ENCODE measurements around the gene DIP2B.
"Not testable (repeated sequence)": the region's sequence is repeated elsewhere in the genome, so short reads cannot be mapped to it uniquely, and the experiment has no call there.

The DIP2B gene

DNA sequence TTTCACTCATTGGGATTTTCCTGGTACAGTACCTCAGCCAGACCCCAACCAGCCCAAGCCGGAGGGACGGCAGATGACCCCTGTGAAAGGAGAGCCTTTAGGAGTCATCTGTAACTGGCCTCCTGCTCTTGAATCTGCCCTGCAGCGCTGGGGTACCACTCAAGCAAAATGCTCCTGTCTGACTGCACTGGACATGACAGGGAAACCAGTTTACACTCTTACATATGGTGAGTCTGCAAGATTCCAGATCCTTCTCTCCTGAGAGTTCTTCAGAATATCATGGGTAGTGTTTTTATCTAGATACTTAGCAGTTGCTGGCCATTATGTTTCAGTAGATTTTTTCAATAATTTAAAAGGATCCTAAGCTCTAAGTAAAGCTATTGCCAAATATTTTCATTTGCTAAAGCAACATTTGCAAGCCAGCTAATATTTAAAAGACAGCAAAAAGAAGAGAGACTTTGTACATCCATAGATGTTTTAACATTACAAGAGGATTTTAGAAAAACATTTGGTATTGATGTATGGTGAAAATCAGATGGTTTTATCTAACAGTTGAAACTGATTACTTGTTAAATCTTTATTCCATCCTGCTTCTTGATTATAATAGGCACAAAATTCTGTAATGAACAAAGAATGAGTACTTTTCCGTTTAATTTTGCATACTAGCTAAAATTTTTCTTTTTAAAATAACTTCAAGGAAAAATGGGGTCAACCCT is 174.0 kb downstream of the DIP2B start:
- no peak for TF ChIP-seq POLR2A (IDR thresholded peaks at IDR 0.05; ENCODE audit: low read depth, low read length)
- DNase-seq (ENCODE audit: insufficient read length, low spot score) (no peak), FAIRE-seq (no peak)

DNA sequence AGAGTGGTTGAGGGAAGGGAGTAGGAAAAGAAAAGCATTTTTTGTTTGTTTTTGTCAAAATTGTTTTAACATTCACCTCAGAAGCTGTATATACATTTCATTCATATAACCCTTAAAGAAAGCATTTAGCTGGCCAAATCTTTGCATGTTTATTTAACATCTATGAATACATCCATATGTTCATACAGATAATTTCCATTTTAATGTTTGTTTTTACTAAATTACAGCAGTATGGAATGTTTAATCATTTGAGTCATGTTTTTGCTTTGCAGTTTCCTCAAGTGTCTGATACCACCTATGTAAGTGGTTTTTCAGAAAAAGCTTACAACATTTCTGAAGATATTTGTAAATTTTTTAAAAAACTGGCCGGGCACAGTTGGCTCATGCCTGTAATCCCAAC is 174.8 kb downstream of the DIP2B start:
- TF ChIP-seq POLR2A (IDR thresholded peaks at IDR 0.05; ENCODE audit: low read depth, low read length): no peak
- FAIRE-seq (no peak), DNase-seq (ENCODE audit: insufficient read length, low spot score) (no peak)

DNA sequence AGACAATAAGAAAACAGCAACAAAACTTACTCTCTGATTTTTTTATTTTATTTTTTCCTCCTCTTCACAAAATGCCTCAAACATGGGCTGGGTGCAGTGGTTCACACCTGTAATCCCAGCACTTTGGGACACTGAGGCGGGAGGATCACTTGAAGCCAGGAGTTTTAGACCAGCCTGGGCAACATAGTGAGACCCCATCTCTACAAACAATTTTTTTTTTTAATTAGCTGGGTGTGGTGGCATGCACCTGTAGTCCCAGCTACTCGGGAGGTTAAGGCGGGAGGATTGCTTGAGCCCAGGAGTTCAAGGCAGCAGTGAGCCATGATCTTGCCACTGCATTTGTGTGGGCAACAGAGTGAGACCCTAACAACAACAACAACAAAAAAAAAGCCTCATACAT is 176.3 kb downstream of the DIP2B start:
- not testable (repeated sequence) for FAIRE-seq; DNase-seq (ENCODE audit: insufficient read length, low spot score)

DNA sequence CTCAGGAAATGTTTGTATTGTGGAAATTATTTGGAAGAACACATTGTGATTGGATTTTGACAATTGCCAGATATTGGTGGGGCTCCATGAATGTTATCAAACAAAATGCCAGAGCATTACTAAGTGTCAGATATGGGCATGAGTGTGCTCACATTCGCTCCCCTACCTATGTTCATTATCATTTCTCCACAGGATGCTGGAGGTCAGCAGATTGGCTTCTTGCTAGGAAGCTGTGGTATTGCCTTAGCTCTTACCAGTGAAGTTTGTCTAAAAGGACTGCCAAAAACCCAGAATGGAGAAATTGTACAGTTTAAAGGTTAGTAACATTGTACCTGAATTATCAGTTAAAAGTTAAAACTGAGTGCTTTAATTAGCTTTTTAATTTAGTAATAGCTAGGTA is 180.9 kb downstream of the DIP2B start:
- DNase-seq (ENCODE audit: insufficient read length, low spot score) (no peak), FAIRE-seq (no peak)
- no peak for TF ChIP-seq POLR2A (IDR thresholded peaks at IDR 0.05; ENCODE audit: low read depth, low read length)

DNA sequence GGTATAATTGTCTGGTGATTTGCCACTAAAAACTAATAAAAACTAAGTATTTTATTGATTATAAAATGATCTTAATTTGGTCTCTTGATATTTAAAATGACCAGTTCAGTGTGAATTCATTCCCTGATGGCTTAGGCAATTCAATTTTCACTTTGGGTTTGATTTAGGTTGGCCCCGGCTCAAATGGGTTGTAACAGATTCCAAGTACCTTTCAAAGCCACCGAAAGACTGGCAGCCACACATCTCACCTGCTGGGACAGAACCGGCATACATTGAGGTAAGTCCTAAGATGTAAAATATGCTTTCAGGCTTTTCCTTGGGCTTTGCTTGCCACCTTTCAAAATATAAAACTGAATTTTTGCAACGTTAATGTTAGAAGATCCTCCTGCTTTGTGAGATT is 181.6 kb downstream of the DIP2B start:
- DNase-seq (ENCODE audit: insufficient read length, low spot score): no peak
- no peak for FAIRE-seq
- no peak for TF ChIP-seq POLR2A (IDR thresholded peaks at IDR 0.05; ENCODE audit: low read depth, low read length)

DNA sequence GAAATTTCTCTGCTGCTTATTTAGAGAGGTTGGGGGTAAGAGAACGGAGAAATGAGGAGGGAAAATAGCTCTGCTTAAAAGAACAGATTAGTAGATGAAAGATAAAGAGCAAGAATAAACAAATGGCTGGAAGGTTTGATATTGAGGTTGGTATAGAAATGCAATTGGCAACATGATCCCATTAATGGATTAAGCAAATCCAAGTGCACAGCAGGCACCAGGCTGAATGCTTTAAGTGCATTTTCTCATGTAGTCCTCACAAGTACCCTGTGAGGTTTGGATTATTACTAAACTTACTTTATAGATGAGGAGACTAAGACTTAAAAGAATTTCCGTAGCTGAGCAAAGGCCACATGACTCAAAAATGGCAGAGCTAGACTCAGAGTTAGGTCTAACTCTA is 182.2 kb downstream of the DIP2B start:
- FAIRE-seq (no peak), DNase-seq (ENCODE audit: insufficient read length, low spot score) (no peak)
- no peak for TF ChIP-seq POLR2A (IDR thresholded peaks at IDR 0.05; ENCODE audit: low read depth, low read length)

DNA sequence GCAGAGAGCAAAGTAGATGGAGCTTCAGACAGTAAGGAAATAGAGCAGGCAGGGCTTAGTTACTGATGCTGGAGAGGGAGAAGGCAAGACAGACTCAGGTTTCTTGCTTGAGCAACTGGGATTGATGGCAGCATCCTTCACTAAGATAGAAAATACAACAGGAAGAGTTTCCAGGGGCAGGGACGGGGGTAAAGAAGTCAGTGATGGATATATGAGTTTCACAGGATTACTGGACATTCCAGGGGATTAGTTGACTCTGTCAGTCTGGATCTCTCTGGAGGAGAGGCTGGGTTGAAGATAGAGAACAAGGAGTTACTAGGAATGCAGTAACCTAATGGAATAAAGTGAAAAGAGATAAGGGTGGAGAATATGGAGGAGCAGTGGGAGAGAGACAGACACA is 184.7 kb downstream of the DIP2B start:
- DNase-seq (ENCODE audit: insufficient read length, low spot score) (no peak), FAIRE-seq (no peak)
- TF ChIP-seq POLR2A (IDR thresholded peaks at IDR 0.05; ENCODE audit: low read depth, low read length): no peak

DNA sequence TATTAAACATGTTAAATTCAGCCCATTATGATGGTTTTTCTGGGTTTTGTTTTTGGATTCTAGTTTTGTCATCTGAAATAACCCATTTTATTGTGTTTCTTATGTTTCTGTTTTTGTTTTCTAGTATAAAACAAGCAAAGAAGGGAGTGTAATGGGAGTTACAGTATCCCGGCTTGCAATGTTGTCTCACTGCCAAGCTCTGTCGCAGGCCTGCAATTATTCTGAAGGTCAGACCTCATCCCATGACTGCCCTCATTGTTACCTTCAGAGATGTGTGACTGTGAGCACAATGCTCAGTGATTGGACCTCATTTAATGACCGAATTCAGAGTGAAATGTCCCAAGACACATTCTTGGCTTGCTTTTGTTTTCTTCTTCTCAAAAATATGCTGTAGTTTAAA is 186.1 kb downstream of the DIP2B start:
- DNase-seq (ENCODE audit: insufficient read length, low spot score): no peak
- FAIRE-seq: no peak
- no peak for TF ChIP-seq POLR2A (IDR thresholded peaks at IDR 0.05; ENCODE audit: low read depth, low read length)

DNA sequence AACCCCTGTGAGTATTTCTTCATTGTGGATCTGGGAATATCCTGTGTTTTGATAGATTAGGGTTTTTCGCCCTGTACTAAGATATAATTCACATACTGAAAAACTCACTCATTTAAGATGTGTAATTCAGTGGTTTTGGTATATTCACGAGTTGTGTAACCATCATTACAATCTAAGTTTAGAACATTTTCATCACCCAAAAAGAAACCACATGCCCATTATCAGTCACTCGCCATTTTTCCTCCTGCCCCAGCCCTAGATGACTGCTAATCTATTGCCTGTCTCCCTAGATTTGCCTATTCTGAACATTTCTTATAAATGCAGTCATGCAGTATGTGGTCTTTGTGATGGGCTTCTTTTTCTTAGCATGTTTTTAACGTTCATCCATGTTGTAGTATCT is 191.2 kb downstream of the DIP2B start:
- no peak for FAIRE-seq
- TF ChIP-seq POLR2A (IDR thresholded peaks at IDR 0.05; ENCODE audit: low read depth, low read length): no peak
- DNase-seq (ENCODE audit: insufficient read length, low spot score): no peak

DNA sequence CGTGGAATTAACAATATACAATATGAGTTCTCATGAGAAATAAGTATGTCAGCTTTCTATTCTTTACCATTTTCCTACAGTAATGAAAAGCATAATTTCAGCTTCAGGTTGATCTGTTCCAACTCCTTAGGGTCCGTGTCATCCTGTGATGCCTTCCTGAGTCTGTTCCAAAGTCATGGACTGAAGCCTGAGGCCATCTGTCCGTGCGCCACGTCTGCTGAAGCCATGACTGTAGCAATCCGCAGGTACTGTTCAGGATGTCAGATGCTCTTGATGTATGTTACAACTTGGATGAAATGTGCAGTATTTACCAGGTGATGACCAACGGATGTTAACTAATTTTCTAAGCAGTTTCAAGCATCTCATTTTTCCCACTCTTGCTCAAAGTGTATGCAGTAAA is 192.1 kb downstream of the DIP2B start:
- DNase-seq (ENCODE audit: insufficient read length, low spot score) (no peak), FAIRE-seq (no peak)
- TF ChIP-seq POLR2A (IDR thresholded peaks at IDR 0.05; ENCODE audit: low read depth, low read length): no peak

DNA sequence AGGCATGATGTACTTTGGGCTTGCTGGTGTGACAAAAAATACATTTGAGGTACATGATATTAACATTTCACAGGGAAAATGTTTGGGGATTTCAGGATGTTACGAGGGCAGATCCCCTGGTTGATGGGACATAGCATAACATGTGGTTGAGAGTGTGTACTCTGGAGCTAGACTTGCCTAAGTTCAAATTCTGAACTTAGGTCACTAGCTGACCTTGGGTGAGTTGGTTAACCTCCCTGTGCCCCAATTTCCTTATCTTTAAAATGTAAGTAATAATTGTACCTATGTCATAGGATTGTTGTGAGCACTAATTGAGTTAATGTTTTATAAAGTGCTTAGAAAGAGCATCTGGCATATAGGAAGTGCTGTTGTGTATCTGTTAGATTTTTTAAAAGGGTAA is 194.4 kb downstream of the DIP2B start:
- TF ChIP-seq POLR2A (IDR thresholded peaks at IDR 0.05; ENCODE audit: low read depth, low read length): no peak
- FAIRE-seq: no peak
- DNase-seq (ENCODE audit: insufficient read length, low spot score): no peak

DNA sequence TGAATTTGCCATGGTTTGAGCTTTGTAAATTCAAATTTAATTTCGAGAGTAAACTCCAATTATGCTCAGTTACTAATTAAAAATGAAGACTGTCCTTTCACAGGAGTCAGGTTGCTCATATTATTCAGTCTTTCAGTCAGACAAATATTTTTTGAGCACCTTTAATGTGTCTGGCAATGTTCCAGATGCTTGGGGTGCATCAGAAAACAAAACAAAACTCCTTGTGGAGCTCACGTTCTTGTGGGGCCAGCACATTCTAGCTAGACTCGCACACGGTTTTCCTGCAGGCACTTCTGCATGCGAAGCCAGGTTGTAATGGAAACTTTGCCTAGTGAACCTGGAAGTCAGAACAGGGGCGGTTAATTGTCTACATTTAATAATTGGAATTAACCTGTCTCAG is 195.2 kb downstream of the DIP2B start:
- FAIRE-seq (no peak), DNase-seq (ENCODE audit: insufficient read length, low spot score) (no peak)
- no peak for TF ChIP-seq POLR2A (IDR thresholded peaks at IDR 0.05; ENCODE audit: low read depth, low read length)

DNA sequence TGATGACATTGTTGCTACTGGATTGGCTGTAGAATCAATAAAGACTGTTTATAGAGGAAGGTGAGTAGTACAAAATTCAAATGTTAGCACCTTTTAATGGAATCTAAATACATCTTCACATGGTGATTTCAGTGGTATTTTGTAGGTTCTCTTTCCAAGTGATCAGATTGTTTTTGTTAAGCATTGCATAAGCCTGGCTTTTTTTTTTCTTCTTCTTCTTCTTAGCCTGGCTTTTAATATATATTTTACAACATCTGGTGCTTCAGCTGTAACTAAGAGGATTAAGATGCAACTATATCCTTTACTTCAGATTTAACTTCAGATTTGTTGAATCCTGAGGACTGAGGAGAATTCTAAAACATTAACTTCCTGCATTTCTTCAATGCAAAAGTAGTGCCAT is 201.8 kb downstream of the DIP2B start:
- DNase-seq (ENCODE audit: insufficient read length, low spot score): no peak
- TF ChIP-seq POLR2A (IDR thresholded peaks at IDR 0.05; ENCODE audit: low read depth, low read length): no peak
- FAIRE-seq: no peak

DNA sequence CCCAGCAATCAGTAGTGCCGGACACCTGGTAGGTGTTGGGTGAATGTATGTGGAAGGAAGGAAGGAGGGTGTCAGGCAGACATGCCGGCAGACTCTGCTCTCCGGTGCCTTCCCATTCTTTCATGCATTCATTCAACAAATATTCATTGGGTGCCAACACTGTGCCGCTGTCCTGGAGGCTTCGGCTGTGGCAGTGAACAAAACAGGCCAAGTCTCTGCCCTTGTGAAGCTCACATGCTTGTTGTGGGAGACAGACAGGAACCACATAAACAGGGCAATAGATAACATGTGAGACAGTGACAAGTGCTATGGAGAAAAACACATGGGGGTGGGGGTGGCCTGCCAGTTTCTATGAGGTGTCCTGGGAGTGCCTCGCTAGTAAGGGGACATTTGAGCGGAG is 202.6 kb downstream of the DIP2B start:
- no peak for TF ChIP-seq POLR2A (IDR thresholded peaks at IDR 0.05; ENCODE audit: low read depth, low read length)
- DNase-seq (ENCODE audit: insufficient read length, low spot score): no peak
- no peak for FAIRE-seq

DNA sequence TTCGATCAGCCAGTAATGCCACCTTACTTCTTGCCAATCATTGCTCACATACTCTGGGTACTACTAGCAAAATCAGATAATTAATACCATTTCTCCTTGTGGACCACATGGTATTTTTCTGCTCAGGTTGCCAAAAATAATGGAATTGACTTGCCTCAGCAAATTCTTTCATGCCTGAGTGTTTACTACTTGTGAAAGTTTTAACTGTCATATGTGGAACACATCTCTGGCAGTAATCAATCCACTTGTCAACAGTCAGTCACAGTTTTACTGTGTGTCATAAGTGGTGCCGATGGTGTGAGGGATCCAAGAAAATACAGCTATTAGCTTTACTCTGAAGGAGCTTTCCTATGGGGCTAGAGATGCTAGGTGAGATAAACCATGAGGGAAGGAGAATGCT is 203.8 kb downstream of the DIP2B start:
- DNase-seq (ENCODE audit: insufficient read length, low spot score) (no peak), FAIRE-seq (no peak)
- TF ChIP-seq POLR2A (IDR thresholded peaks at IDR 0.05; ENCODE audit: low read depth, low read length): no peak

DNA sequence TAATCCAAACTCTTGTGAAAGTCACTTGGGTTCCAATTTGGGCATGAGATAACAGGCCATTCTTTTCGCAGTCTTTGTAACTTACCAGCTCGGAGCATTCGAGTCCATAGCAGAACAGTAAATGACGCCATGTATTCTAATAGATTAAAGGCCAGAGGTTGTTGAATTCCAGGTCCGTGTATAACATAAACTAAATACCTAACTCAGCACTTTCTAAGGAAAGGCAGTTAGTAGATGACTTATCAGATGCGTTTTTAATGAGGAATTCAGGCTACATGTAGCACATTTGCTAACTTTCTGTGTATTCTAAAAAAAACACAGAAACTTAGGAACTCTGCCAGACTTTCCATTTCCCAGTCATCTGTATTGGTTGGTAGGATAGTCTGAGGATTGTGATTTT is 206.3 kb downstream of the DIP2B start:
- DNase-seq (ENCODE audit: insufficient read length, low spot score) (no peak), FAIRE-seq (no peak)
- no peak for TF ChIP-seq POLR2A (IDR thresholded peaks at IDR 0.05; ENCODE audit: low read depth, low read length)

Data from H54 (cell line).